Stimulated activated CD8-positive, alpha-beta memory T cell treated with anti-CD3 and anti-CD28 coated beads, Interleukin-7, amount 100 ng/mL, for 48 hours (primary cell): ENCODE measurements around the gene USH2A.

Experiments used
- DNase-seq, 2 donors: peaks; one replicate each; pipeline ENCODE4 v3.0.0-alpha.2; 2020; ENCODE audit warnings: low read depth in 1 of 2; ENCODE audit errors: extremely low read depth in 1 of 2

The USH2A gene

DNA sequence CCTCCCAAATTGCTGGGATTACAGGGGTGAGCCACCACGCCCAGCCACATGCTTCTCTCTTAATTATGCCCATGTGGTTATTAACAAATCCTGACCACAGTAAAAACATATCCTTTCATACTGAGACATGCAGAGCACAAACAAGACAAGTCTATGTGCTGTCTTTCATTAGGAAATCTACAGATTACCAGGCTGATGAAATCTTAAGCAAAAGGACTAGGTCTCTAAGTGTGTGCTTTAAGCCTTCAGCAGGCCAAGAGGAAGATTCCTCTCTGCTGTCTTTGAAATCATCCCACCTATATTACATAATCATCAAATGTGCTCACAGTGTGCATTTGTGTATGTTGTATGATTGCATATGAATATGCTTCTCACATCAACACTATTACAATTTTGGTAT, 436.8 kb downstream of the USH2A start:
- DNase-seq = no peak

DNA sequence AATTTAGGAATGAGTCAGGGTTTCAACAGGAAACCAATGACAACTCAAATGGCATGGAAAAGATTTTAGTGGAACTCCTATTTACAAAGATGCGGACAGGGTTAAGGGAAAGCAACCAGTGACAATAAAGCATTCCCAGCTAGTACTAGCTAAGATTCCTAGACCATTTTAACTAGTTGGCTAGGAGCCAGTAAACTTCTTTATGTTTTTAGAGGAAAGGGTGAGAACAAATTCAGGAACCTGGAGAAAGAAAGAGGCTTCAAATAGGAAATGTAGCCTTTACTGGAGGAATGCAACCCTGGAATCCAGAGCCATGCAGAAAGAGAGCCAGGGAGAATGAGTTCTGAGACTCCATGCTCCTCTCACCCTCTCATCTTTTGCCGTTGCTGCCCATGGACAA, 439.6 kb downstream of the USH2A start:
- no peak for DNase-seq

DNA sequence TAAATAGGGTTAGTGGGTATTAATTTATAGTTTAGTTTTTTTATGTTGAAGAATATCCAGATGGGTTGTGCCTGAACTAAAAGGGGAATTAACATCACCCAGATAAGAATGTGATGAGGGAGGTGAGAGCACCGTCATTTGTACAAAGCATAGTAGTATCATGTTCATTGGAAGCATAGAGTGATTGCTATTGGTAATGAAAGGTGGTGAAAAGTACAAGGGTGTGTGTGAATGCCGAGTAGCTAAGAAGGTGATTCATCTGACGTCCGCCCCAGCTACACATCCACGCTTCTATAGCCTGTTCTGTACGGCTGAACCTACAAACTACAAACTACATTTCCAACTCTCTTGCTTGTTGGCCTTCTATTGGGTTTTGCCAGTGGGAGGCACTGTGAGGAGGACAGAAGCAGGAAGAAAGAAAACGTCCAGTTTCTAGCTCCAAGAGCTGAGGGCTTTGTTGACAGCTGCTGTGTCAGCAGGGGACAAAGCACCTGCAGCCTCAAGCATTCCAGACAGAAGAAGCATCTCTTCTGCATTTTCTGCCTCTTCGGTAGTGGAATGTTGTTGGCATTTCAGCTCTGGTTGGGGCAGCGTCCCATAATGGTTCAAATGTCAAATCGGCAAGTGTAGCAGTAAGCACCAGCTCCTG, 451.3 kb downstream of the USH2A start:
- no peak for DNase-seq

DNA sequence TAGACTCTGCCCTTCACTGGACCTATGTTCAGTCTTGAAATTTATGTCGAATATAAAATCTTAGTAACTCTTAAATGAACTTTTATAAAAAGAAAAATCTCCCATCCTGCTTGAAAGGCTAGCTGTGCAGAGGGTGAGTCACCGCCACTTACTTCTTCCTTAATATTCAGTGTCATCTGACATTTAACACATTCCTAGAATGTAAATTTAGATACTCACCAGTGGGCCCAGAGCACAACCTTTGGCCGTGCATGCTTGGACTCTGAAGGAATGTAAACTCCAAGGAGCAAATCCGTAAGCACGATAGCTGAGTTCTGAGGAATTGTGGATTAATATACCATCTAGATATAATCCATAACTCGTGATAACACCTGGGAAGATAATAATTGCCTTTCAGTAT, 452.8 kb downstream of the USH2A start:
- no peak for DNase-seq

DNA sequence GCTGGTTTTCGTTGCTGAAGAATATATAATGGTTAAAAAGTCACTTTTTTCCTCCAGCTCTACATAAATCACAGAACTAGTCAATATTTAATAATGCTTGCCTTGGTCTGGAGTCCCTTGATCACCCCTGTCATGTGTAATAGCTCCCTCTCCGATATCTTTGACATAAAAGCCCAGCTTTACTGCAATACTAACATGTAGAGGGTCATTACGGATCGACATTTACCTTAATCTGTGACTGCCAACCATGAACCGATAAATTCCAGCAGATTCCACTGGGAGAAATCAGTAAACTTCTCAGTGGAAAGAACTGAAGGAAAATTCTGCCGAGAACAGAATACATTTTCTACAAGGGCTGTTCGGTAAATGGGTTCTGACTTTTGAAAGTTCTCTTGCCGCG, 459.6 kb downstream of the USH2A start:
- DNase-seq = no peak

DNA sequence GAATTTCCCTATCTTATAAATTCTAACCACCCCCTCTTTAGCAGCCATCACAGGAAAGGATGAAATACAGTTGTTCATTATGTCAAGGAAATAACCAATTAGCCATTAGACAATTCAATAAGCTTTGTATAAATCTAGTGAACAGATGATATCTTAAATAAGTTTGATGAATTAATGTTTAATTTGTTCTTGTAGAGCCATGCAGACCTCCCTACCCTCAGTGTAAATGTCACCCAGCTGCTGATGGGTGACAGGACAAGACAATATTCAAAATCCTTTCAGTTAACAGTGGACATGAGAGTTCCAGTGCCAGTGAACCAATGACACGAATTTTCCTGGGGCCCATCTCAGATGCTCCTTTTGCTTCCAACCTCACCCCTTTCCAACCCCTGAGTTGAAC, 460.2 kb downstream of the USH2A start:
- no peak for DNase-seq

DNA sequence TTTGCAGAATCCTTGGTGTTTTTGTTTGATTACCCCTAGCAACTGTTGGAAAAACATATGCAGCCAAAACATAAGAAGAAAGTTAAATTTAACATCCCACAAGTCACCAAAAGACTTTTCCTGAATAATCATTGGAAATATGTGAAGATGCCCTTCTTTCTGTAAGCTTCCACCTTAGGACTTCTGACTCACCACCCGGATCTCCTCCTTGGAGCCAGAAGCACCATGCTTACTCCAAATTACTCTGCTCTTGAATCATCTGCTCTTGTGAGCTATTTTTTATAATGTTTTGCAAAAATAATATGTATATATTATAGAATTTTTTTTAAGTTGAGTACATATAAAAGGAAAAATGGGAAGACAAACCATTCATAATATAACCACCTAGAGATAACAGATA, 464.4 kb downstream of the USH2A start:
- DNase-seq = no peak

DNA sequence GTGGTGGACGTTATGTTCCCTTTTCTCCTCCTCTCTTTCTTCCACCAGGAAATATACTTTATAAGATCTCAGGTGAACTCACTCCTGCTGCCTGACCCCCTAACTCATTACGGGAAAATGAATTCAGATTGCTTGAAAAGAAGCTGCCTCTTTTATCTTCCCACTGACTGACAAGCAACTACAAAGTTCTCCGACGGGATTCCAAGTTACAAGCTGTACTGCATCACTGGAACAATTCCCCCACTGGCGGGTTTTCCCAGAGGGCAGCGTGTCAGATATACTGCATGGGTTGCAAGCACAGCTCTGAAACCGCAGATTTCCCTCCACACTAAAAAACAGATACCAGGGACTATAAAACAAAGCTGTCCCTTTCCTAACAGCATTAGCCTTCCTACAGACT, 465.6 kb downstream of the USH2A start:
- DNase-seq = no peak

DNA sequence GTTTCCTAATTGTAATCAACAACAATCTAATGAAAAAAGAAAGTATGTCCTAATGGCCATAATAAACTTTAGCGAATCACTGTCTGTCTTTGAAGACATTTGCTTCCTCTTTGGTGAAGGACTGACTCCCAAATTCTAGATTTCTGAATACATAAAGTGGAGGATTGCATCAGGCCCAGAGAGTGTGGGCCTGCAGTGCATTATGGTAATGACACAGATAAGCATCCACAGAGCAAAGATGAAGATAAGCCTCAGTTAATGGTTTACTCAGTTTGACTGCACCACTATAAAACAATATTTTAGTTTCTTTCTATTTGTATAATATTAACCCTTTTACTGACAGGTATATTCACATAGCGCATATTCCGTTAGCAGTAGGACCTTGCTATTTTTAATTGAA, 490.7 kb downstream of the USH2A start:
- DNase-seq = no peak

DNA sequence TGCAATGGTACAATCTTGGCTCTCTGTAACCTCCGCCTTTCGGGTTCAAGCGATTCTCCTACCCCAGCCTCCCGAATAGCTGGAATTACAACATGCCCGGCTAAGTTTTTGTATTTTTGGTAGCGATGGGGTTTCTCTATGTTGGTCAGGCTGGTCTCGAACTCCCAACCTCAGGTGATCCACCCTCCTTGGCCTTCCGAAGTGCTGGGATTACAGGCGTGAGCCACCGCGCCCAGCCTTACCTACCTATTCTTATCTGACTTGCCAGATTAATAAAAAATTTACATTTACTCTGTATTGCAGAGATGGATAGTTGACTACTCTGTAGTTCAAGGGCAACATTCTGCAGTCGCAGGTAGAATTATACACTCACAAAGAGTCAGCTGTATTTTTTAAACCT, 496.6 kb downstream of the USH2A start:
- DNase-seq = no peak

DNA sequence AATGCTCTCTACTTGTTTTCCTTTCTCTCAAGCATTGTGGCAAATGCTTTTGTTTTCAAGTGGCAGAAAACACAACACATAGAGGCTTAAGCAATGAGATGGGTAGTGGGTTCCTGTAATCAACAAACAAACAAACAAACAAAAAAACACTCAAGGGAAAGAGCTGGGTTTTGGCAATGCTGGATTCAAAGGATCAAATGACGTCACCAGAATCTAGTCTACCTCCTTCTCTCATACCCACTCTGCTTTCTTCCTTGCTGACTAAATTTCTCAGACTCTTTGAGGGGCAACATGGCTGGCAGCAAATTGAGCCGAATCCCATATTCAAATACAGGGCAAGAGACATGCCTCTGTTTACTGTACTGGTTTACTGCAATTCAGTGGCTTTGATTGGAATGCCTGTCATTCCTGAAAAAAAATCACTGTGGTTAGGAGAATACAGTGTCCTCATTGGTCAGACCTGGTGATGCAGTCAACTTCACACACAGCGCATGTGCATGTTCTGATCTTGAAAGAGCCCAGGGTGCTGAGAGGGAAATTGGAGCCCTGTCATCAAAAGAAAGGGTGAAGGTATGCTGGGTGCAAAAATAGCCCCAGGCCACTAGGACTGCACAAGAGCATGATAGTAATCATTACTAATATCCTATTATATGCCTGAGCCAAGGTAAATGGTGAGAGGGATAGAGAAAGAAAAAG, 500.0 kb downstream of the USH2A start:
- no peak for DNase-seq

DNA sequence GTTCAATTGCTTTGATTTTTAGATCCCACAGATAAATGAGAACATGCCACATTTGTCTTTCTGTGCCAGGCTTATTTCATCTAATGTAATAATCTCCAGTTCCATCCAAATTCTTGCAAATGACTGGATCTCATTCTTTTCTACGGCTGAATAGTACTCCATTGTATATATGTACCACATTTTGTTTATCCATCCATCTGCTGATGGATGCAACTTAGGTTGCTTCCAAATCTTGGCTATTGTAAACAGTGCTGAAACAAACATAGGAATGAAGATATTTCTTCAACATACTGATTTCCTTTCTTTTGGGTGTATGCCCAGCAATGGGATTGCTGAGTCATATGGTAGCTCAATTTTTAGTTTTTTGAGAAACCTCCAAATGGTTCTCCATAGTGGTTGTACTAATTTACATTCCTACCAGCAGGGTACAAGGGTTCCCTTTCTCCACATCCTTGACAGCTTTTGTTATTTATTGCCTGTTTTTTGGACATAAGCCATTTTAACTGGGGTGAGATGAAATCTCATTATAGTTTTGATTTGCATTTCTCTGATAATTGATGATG, 511.8 kb downstream of the USH2A start:
- no peak for DNase-seq

DNA sequence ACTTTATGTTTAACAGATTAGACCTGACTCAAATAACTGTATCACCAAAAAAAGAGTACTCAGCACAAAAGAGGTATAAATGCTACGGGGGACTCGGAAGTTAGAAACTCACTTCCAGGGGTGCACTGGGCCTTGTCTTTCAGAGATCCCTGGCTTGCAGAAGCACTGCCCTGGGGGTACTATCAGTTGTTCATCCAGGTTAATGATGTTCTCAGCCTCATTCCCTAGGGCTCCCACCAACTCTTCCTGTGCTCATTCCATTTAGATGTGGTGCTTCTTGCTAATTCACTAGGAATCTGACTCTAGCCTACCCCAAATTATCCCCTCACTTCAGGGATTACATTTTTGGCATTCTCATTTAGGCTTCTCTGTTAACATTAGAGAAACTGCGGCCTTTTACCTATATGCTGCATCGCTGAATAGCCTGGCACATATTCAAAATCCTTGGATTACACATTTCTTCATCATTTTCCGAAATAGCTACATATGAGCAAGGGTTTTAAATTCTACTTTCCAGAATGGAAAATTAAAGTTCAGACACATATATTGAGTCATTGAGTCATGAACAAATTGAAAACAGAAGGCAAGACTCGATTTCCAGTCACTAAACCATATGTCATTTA, 517.6 kb downstream of the USH2A start:
- no peak for DNase-seq

DNA sequence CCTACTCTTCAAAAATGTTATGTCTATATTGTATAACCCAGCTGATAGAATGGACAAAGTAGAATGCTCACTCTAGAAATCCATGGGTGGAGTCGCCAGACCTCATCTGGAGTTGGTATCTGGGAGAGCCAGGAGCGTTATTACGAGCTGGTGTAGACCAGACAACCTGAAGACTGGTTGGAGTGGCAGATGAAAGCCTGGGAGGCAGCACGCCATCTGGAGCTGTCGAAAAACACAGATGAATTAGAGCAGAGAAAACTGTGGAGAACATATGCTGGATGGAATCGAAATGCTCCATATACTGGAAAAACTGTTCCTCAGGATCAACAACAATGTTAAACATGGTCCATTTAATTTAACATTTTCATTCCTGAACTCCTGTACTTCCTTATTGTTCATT, 522.6 kb downstream of the USH2A start:
- DNase-seq = no peak

DNA sequence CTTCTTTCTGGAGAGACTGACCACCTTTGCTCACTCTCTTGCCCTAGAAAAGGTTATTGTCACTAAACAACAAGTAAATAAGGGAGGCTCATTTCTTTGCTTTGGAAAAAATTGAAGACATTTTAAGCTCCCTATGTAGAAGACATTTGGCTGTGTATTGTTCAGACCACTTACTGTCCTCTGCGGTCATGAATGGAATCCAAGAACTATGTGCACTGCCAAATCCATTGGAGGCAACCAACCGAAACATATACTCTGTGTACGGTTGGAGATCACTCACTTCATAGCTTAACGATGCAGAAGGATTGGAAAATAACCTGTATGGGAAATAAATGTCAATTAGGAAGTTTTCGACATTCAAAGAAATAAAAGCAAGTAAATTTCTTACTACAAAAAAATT, 523.3 kb downstream of the USH2A start:
- DNase-seq = no peak

DNA sequence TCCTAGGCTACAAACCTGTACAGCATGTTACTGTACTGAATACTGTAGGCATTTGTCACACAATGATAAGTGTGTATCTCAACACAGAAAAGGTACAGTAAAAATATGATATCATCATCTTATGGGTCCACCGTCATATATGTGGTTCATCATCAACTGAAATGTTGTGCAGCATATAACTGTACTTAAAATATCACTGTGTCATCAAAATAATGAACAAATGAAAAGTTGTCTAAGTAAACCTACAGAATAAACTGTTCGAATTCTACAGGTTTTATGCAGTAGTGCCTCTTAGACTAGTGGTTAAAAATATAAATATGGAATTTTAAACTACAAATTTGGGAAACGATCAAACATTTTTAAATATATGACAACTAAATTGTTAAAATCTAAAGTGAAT, 527.4 kb downstream of the USH2A start:
- DNase-seq = no peak

DNA sequence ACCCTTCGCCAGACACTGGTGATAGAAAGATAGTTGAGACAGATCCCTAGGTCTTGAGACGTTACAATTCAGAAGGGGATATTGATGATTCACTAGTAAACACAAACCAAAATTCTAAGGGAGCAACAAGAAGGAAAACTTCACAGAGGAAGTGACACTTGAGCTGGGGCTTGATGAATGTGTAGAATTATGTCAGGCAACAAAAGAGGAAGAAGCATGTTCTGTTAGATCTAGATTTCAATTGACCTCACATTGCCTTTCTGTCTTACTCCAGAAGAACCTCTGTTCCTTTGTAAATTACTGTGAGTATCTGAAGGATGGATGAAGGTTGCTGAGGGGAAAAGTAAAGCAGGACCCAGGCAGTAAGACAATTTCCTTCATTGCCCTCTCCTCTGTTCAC, 528.0 kb downstream of the USH2A start:
- DNase-seq = no peak

DNA sequence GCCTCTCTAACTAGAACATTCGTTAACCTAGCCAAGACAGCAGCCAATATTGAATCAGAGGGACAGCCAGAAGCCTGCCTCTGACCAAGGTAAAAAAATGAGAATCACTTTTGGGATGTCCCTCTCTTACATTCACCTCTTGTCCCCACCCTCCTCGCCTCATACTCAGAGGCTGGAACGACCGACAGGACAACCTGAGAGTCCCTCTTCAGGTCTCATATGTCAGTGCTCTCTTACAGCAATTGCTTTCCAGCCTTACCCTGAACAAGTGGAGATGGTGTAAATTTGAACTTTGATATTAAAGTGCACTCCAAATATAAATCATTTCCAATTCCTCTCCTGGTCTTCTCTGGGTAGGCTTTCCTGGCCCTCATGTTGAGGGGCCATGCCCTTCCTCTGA, 528.6 kb downstream of the USH2A start:
- no peak for DNase-seq

DNA sequence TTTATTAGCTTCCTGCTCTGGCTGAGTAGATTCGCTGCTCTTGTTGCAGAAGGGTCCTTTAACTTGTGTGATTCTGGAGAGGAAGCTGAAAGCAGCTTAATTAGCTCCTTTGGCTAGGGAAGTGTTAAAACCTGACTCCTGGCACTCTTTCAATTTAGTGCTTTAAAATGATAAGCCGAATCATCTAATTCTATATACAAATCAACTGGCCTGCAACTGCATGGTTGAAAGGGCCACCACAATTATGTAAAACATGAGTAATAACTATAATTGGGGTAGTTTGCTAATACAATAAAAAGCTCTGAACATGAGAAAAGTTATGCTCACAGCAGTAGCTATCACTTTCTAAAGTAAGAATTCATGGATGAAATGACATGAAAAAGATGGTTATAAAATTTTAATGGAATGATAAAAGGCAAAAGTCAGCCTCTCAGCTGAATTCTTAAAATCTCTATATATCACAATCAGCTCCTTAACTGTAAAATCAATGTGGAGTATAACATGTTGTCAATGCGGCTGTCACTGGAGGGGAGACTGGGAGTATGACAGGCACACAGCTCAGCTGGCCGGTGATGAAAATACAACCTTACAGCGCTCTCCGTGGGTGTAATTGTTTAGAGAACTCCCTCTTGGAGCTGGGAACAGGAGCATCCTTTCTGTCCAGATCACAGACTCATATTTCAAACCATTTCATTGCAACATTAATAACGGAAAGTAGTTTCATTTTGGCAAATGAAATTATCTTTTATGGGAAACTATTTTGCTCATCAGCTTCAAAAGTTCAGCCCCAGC, 531.8 kb downstream of the USH2A start:
- no peak for DNase-seq

DNA sequence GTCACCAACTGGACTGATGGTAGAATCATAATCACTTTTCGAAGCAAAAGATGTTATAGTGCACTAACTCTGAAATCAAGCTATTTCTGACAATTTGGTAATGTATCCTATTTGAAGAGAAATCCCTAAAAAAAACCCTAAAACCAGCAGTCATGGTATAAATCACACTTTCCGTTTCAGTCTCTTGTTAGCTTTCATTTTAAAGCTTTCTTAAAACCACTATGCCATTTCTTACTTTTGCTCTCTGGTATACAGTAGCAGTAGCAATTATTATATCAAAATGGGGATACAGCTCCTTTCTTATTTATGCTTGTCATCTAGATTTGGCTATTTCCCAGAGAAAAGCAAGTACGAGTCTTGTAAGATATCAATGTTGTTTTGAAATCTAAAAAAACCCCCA, 532.8 kb downstream of the USH2A start:
- no peak for DNase-seq

DNA sequence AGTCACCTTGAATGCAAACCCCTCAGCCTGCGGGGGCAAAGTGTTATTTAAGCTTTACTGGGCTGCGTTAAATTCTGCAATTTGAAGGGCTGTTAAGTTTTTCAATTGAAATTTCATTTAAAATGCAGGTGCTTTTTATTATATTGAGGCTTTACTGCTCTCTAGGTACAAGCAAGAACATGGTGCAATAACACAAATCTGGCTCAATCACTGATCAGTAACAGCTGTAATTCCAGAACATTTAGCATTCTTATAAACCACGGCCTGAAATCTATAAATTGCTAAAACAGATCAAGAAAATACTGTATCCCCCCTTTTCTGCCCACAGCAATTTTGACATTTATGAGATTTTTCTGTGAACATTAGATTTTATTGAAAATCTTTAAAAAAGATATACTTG, 533.4 kb downstream of the USH2A start:
- no peak for DNase-seq
